A673 (cell line): ENCODE results near the gene GTF3C5. TPM values are rescaled to one million over a fixed set of nuclear protein-coding genes. Genes with fewer than 3 reads are reported as not detected.

Experiments used
- Bru-seq: library from RNA; stranded (reverse); fragments of 400-500 nt; gene quantifications from one replicate; lab custom pipeline; 2021; lab: Mats Ljungman, UMichigan
- BruChase-seq, 2 experiments: library from RNA; stranded (reverse); fragments of 400-500 nt; gene quantifications; one replicate each; lab custom pipeline; 2021; lab: Mats Ljungman, UMichigan
- BruUV-seq: library from RNA; stranded (reverse); fragments of 400-500 nt; replicated peaks from 2 replicates; lab custom pipeline; 2021; lab: Mats Ljungman, UMichigan
- CTCF ChIA-PET: fragments of 300-600 bp; sonication (Branson Sonifier 250); formaldehyde crosslinking; loops from one replicate; lab custom pipeline; 2022; ENCODE audit warnings: antibody characterized with exemption; lab: Charles Lee
- POLR2A ChIA-PET: fragments of 300-600 bp; sonication (Branson Sonifier 250); formaldehyde crosslinking; loops from one replicate; lab custom pipeline; 2022; ENCODE audit warnings: antibody characterized with exemption; ENCODE audit not compliant: low non-redundant PET; lab: Charles Lee
- DNase-seq: peaks from one replicate; pipeline ENCODE4 v3.0.0-alpha.2; 2015; ENCODE audit warnings: low spot score
- H3K27ac ChIP-seq: fragments of 200-600 bp; sonication (generic); 2 replicates; pipeline ENCODE4 v1.5.1; 2016; ENCODE audit warnings: mixed run types, low read depth, mild to moderate bottlenecking, mixed read lengths, antibody characterized with exemption, low read length; ENCODE audit not compliant: poor library complexity, severe bottlenecking
- H3K27me3 ChIP-seq: fragments of 200-600 bp; sonication (generic); replicated peaks from 2 replicates; pipeline ENCODE4 v1.6.1; 2017; ENCODE audit warnings: mixed run types, low read depth, mild to moderate bottlenecking, mixed read lengths, antibody characterized with exemption, low read length; ENCODE audit not compliant: insufficient read depth, poor library complexity
- H3K36me3 ChIP-seq: fragments of 200-600 bp; sonication (generic); 2 replicates; pipeline ENCODE4 v1.6.1; 2016; ENCODE audit warnings: mixed run types, mild to moderate bottlenecking, mixed read lengths, antibody characterized with exemption, low read length; ENCODE audit not compliant: insufficient read depth, poor library complexity, severe bottlenecking
- H3K4me1 ChIP-seq: fragments of 200-600 bp; sonication (generic); 2 replicates; pipeline ENCODE4 v1.6.1; 2017; ENCODE audit warnings: mixed run types, mild to moderate bottlenecking, mixed read lengths, antibody characterized with exemption, low read length; ENCODE audit not compliant: insufficient read depth, poor library complexity, severe bottlenecking
- H3K4me3 ChIP-seq: fragments of 200-600 bp; sonication (generic); 2 replicates; pipeline ENCODE4 v1.5.1; 2016; ENCODE audit warnings: low read depth, mixed run types, mild to moderate bottlenecking, mixed read lengths, low read length; ENCODE audit not compliant: poor library complexity, severe bottlenecking
- H3K9me3 ChIP-seq: fragments of 200-600 bp; sonication (generic); 2 replicates; pipeline ENCODE4 v1.6.1; 2016; ENCODE audit warnings: mixed run types, low read depth, mild to moderate bottlenecking, mixed read lengths, antibody characterized with exemption, low read length; ENCODE audit not compliant: poor library complexity, severe bottlenecking
- EZH2 ChIP-seq: fragments of 200-600 bp; sonication (generic); IDR thresholded peaks from 2 replicates; pipeline ENCODE4 v1.6.1; 2017; ENCODE audit warnings: borderline replicate concordance, low read depth, mild to moderate bottlenecking, mixed read lengths, antibody characterized with exemption, low read length; ENCODE audit not compliant: poor library complexity, severe bottlenecking
- intact Hi-C: fragments of 100-400 bp; cut with micrococcal nuclease; formaldehyde crosslinking; loops from one replicate; pipeline ENCODE4 v1.10.0; 2022; ENCODE audit not compliant: unreplicated experiment
- long read RNA-seq: library from polyadenylated mRNA; stranded (forward); transcript quantifications from one replicate; pipeline ENCODE4 v2.0.0, GENCODE V29; 2022
- total RNA-seq: library from RNA; stranded (reverse); gene quantifications from 2 replicates; pipeline ENCODE4 v1.2.3, GENCODE V29; 2021
- TF ChIP-seq, protein P1 (sequence below): fragments of 300-800, 200-600 bp; sonication (generic); conservative IDR thresholded peaks from 2 replicates; pipeline ENCODE4 v1.5.1; 2017; ENCODE audit warnings: low read depth, mild to moderate bottlenecking, antibody characterized with exemption, low read length, moderate library complexity, mixed read lengths

Gene GTF3C5
- total RNA-seq = 98.1 and 99.9 TPM in 2 replicates
- Bru-seq, nascent RNA = percentile 80 among the genes with signal in this experiment
- percentile 77 among the genes with signal in this experiment for BruChase-seq, experiment 1, labeled RNA remaining after a 2-hour chase
- BruChase-seq, experiment 2, labeled RNA remaining after a 6-hour chase = percentile 81 among the genes with signal in this experiment
- long read RNA-seq, transcript GTF3C5-202 (11 exons, 2,406 nt) = major isoform, 63 of 95 reads
- long read RNA-seq, transcript GTF3C5-204 (12 exons, 2,110 nt) = minor isoform, 13 of 95 reads
- long read RNA-seq, partial matches to known transcripts = 4 of 95 reads
- long read RNA-seq, other reads (novel, unspliced or antisense) = 13 of 95 reads

GRCh38 chr9:133030317-133031129 is at the start of gene GTF3C5:
Gene GTF3C5 (plus strand): TSS chr9:133030997. CDS start chr9:133031012, 15 bp downstream.
- no peaks in the 10 kb centered on the region for H3K9me3 ChIP-seq
- intact Hi-C loops = no loop called here
- TF ChIP-seq, protein P1, sequence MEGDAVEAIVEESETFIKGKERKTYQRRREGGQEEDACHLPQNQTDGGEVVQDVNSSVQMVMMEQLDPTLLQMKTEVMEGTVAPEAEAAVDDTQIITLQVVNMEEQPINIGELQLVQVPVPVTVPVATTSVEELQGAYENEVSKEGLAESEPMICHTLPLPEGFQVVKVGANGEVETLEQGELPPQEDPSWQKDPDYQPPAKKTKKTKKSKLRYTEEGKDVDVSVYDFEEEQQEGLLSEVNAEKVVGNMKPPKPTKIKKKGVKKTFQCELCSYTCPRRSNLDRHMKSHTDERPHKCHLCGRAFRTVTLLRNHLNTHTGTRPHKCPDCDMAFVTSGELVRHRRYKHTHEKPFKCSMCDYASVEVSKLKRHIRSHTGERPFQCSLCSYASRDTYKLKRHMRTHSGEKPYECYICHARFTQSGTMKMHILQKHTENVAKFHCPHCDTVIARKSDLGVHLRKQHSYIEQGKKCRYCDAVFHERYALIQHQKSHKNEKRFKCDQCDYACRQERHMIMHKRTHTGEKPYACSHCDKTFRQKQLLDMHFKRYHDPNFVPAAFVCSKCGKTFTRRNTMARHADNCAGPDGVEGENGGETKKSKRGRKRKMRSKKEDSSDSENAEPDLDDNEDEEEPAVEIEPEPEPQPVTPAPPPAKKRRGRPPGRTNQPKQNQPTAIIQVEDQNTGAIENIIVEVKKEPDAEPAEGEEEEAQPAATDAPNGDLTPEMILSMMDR = no peak
- TF ChIP-seq EZH2 = no peak
- TSS peak; percentile 54 for BruUV-seq
- DNase-seq = peak; percentile 99
- H3K4me1 ChIP-seq = no peaks in the 10 kb centered on the region
- no peaks in the 10 kb centered on the region for H3K36me3 ChIP-seq
- H3K27ac ChIP-seq = peak within 1 kb of the TSS; percentile 81
- CTCF ChIA-PET = interaction anchor here (0.6 to 2.2 kb wide), 3 partner anchors 8 to 1246 kb away, joined by 3 to 15 read pairs (median 5); no protein-coding TSS in a partner anchor
- POLR2A ChIA-PET = interaction anchor here (0.5 to 0.8 kb wide), 3 partner anchors 61 to 317 kb away, joined by 3 to 5 read pairs (median 4); partner anchors contain the start of genes MED22 and RPL7A
- peak within 1 kb of the TSS; percentile 83 for H3K4me3 ChIP-seq
- no peaks in the 10 kb centered on the region for H3K27me3 ChIP-seq

DNA sequence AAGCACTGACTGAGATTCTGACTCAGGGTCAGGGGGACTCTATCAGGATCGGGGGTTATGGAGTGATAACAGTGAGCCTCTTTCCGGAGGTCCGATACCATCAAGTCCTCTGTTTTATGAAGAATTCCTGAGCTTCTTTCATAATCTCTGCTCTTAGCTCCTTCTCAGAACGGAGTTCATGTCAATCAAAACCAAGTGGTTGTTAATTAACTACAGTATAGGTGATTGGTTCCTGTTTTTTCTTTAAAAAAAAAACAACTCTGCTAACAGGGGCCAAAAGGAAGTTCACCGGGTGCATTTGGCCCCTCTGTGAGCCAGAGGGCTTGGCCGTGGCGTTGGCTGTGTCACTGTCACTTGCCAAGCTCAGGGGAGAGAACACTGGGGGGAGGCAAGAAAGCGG is 48.3 kb upstream of the GTF3C5 start:
- Histone ChIP-seq H3K4me3 (no peak overlapping the region), H3K4me1 (no peaks in the 10 kb centered on the region), H3K27me3 (peaks cover 78% of the 10 kb centered on the region), H3K36me3 (no peaks in the 10 kb centered on the region), H3K27ac (no peak overlapping the region), H3K9me3 (no peaks in the 10 kb centered on the region)
- no peak for DNase-seq
- BruUV-seq = no TSS peak
- POLR2A ChIA-PET = no interaction called here
- TF ChIP-seq, protein P1 = no peak
- no peak for TF ChIP-seq EZH2
- intact Hi-C loops = no loop called here
- CTCF ChIA-PET = no interaction called here

GRCh38 chr9:132983491-132984201 is 47.2 kb upstream of the GTF3C5 start:
- H3K9me3 ChIP-seq = no peaks in the 10 kb centered on the region
- CTCF ChIA-PET = no interaction called here
- POLR2A ChIA-PET = no interaction called here
- H3K4me1 ChIP-seq = no peaks in the 10 kb centered on the region
- DNase-seq = no peak
- TF ChIP-seq, protein P1 = no peak
- no peak for TF ChIP-seq EZH2
- no peak overlapping the region for H3K4me3 ChIP-seq
- intact Hi-C loops = no loop called here
- H3K27me3 ChIP-seq = peaks cover 67% of the 10 kb centered on the region
- H3K36me3 ChIP-seq = no peaks in the 10 kb centered on the region
- no peak overlapping the region for H3K27ac ChIP-seq
- BruUV-seq = no TSS peak
